Heart left ventricle (tissue), 13 donors: ENCODE measurements around the gene XYLT2.

Experiments used
- POLR2A ChIP-seq, 2 donors: fragments of 450-650 bp; IDR thresholded peaks; one replicate each; pipeline ENCODE4 v1.6.1; 2017; ENCODE audit warnings: antibody characterized with exemption in 2 of 2, mild to moderate bottlenecking in 2 of 2, moderate library complexity in 2 of 2
- TF ChIP-seq, protein P1 (sequence below), 12 donors: fragments of 200-600 bp; sonication (generic) in 4 of 12; IDR thresholded peaks; one replicate each; pipeline versions ENCODE4 v1.5.0 to v1.8.0; 2018 to 2022; ENCODE audit warnings: antibody characterized with exemption in 12 of 12, mild to moderate bottlenecking in 5 of 12
- donor health status: ischemic (EF 13 %, LVEDD 7.1; RV severe dilation, severe dysfunction).
- donor health status: DM: no; HTN: yes; CAD: no.
- donor health status: DM: no; HTN: no; CAD: no.
- donor health status: ischemic (EF 25% LVEDD 6.9; RV normal size, moderate dysfunction).
- donor health status: ischemic (EF 25% LVEDD 5.7; RV mildly dilated, moderate dysfunction).
- donor health status: ischemic (EF 35%, LVEDD 5.7; RV mildly dilated, moderate dysfunction).
- donor health status: nonischemic (EF 11% LVEDD 7.7; RV severe dilation, severe dysfunction).
- donor health status: DM: yes; HTN: yes; CAD: no.
- donor health status: PGD.
- donor health status: ischemic (EF 29% LVEDD 5.4; RV normal size, mild dysfunction).
- donor health status: nonischemic (EF 23%, LVEDD 6.1; RV moderate dilation, normal function).

DNA sequence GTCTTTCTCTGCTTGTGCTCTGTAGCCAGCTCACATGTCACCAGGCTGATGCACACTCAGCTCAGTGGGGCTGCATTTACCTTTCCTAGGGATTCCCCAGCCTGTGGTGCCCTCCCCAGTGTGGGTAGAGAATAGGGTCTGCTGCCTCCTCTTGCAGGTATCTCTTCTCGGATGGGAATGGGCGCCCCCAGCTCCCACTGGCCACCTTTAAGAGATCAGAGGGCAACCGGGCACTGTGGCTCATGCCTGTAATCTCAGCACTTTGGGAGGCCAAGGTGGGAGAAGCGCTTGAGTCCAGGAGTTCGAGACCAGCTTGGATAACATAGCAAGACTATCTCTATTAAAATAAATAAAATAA is 3.3 kb downstream of the XYLT2 start:
- TF ChIP-seq, protein P1, sequence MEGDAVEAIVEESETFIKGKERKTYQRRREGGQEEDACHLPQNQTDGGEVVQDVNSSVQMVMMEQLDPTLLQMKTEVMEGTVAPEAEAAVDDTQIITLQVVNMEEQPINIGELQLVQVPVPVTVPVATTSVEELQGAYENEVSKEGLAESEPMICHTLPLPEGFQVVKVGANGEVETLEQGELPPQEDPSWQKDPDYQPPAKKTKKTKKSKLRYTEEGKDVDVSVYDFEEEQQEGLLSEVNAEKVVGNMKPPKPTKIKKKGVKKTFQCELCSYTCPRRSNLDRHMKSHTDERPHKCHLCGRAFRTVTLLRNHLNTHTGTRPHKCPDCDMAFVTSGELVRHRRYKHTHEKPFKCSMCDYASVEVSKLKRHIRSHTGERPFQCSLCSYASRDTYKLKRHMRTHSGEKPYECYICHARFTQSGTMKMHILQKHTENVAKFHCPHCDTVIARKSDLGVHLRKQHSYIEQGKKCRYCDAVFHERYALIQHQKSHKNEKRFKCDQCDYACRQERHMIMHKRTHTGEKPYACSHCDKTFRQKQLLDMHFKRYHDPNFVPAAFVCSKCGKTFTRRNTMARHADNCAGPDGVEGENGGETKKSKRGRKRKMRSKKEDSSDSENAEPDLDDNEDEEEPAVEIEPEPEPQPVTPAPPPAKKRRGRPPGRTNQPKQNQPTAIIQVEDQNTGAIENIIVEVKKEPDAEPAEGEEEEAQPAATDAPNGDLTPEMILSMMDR (IDR thresholded peaks at IDR 0.05): no peak
- TF ChIP-seq POLR2A (IDR thresholded peaks at IDR 0.05): no peak
